IPS-18c (cell line): ENCODE data around the gene PTBP3.

Source experiments
- H3K4me3 ChIP-seq: 2 replicates; pipeline ENCODE4 v1.7.0; 2013; ENCODE audit warnings: low read depth, mild to moderate bottlenecking, low read length, moderate library complexity; ENCODE audit not compliant: insufficient read depth
- H3K9me3 ChIP-seq: one replicate; pipeline ENCODE4 v1.6.1; 2013; ENCODE audit warnings: mild to moderate bottlenecking, low read length, moderate library complexity; ENCODE audit not compliant: control insufficient read depth, insufficient read depth

PTBP3 gene

GRCh38 chr9:112332674-112332976, 794 bp downstream of the PTBP3 start:
- Histone ChIP-seq H3K4me3 (peak overlapping the region; percentile 99), H3K9me3 (no peaks in the 10 kb centered on the region)

GRCh38 chr9:112332214-112332613, 1.2 kb downstream of the PTBP3 start:
- Histone ChIP-seq H3K9me3 (no peaks in the 10 kb centered on the region), H3K4me3 (peak overlapping the region; percentile 99)

- Histone ChIP-seq H3K4me3 (no peak overlapping the region; the same call in 1 of the 2 replicates), H3K9me3 (no peaks in the 10 kb centered on the region)
Measured at GRCh38 chr9:112331674-112331952, 1.8 kb downstream of the PTBP3 start.

- Histone ChIP-seq H3K4me3 (no peak overlapping the region), H3K9me3 (no peaks in the 10 kb centered on the region)
Measured at GRCh38 chr9:112328545-112328944, 4.9 kb downstream of the PTBP3 start.

GRCh38 chr9:112327718-112328450, 5.5 kb downstream of the PTBP3 start:
- H3K9me3 ChIP-seq = no peaks in the 10 kb centered on the region
- H3K4me3 ChIP-seq = no peak overlapping the region

- no peaks in the 10 kb centered on the region for H3K9me3 ChIP-seq
- H3K4me3 ChIP-seq = no peak overlapping the region
Measured at GRCh38 chr9:112326194-112326593, 7.2 kb downstream of the PTBP3 start.

GRCh38 chr9:112325600-112325999, 7.8 kb downstream of the PTBP3 start:
- H3K9me3 ChIP-seq = no peaks in the 10 kb centered on the region
- no peak overlapping the region for H3K4me3 ChIP-seq

GRCh38 chr9:112325127-112325526, 8.3 kb downstream of the PTBP3 start:
- H3K9me3 ChIP-seq = no peaks in the 10 kb centered on the region
- no peak overlapping the region for H3K4me3 ChIP-seq

GRCh38 chr9:112323378-112323854, 10.0 kb downstream of the PTBP3 start:
- no peaks in the 10 kb centered on the region for H3K9me3 ChIP-seq

GRCh38 chr9:112322701-112323377, 10.6 kb downstream of the PTBP3 start:
- Histone ChIP-seq H3K4me3 (no peak overlapping the region), H3K9me3 (no peaks in the 10 kb centered on the region)

More at GRCh38 chr9:112323378-112323854, 10.0 kb downstream of the PTBP3 start:
- H3K4me3 ChIP-seq = no peak overlapping the region

- Histone ChIP-seq H3K9me3 (no peaks in the 10 kb centered on the region), H3K4me3 (no peak overlapping the region)
Measured at GRCh38 chr9:112316258-112316943, 17.0 kb downstream of the PTBP3 start.

- H3K4me3 ChIP-seq = no peak overlapping the region
Measured at GRCh38 chr9:112315331-112316257, 17.8 kb downstream of the PTBP3 start.

GRCh38 chr9:112312139-112312538, 21.3 kb downstream of the PTBP3 start:
- Histone ChIP-seq H3K9me3 (no peaks in the 10 kb centered on the region), H3K4me3 (no peak overlapping the region)

More at GRCh38 chr9:112315331-112316257, 17.8 kb downstream of the PTBP3 start:
- H3K9me3 ChIP-seq = no peaks in the 10 kb centered on the region

GRCh38 chr9:112311497-112311896, 21.9 kb downstream of the PTBP3 start:
- H3K9me3 ChIP-seq = no peaks in the 10 kb centered on the region
- no peak overlapping the region for H3K4me3 ChIP-seq

GRCh38 chr9:112310826-112311225, 22.6 kb downstream of the PTBP3 start:
- no peak overlapping the region for H3K4me3 ChIP-seq
- no peaks in the 10 kb centered on the region for H3K9me3 ChIP-seq

GRCh38 chr9:112308588-112308987, 24.8 kb downstream of the PTBP3 start:
- Histone ChIP-seq H3K9me3 (no peaks in the 10 kb centered on the region), H3K4me3 (no peak overlapping the region)

GRCh38 chr9:112301420-112301819, 32.0 kb downstream of the PTBP3 start:
- Histone ChIP-seq H3K9me3 (no peaks in the 10 kb centered on the region), H3K4me3 (no peak overlapping the region)
